Measurements from ENCODE around the gene HLA-DMB.

- TF ChIP-seq CTCF (IDR thresholded peaks at IDR 0.05) (no peak), POLR2A (IDR thresholded peaks at IDR 0.05) (no peak)
Observed at GRCh38 chr6:32971242-32971580, 30.4 kb upstream of the HLA-DMB start.
